Keratinocyte (primary cell): ENCODE data around the gene SUN2. TPM values are rescaled to one million over a fixed set of nuclear protein-coding genes. Genes with fewer than 3 reads are reported as not detected.
"Not testable (repeated sequence)": the region's sequence is repeated elsewhere in the genome, so short reads cannot be mapped to it uniquely, and the experiment has no call there.

Source experiments
- DNase-seq: peaks from one replicate; pipeline ENCODE4 v3.0.0-alpha.2; 2011; ENCODE audit warnings: low read depth, missing footprints, low spot score
- FAIRE-seq: peaks from 2 replicates; lab custom pipeline; 2011; peaks lifted over from hg19 to GRCh38; lab: Jason Lieb, UNC
- H2AFZ ChIP-seq: 2 replicates; pipeline ENCODE4 v1.6.0; 2012; ENCODE audit warnings: low read length, control low read depth, inconsistent platforms; ENCODE audit not compliant: control insufficient read depth
- H3K27ac ChIP-seq: 2 replicates; pipeline ENCODE4 v1.5.1; 2011; ENCODE audit warnings: low read length; ENCODE audit not compliant: control insufficient read depth, insufficient read depth
- H3K27me3 ChIP-seq: 3 replicates; pipeline ENCODE4 v1.6.0; 2011; ENCODE audit warnings: low read length; ENCODE audit not compliant: control insufficient read depth, insufficient read depth; ENCODE audit errors: extremely low read depth
- H3K36me3 ChIP-seq, 2 experiments: 2 replicates in 1 of 2; 3 replicates in 1 of 2; pipeline ENCODE4 v1.5.1; 2011; ENCODE audit warnings: low read length in 2 of 2, mild to moderate bottlenecking in 1 of 2; ENCODE audit not compliant: control insufficient read depth in 2 of 2, insufficient read depth in 2 of 2; ENCODE audit errors: extremely low read depth in 1 of 2
- H3K4me1 ChIP-seq: 3 replicates; pipeline ENCODE4 v1.5.1; 2011; ENCODE audit warnings: low read length; ENCODE audit not compliant: control insufficient read depth, insufficient read depth; ENCODE audit errors: extremely low read depth
- H3K4me2 ChIP-seq: 3 replicates; pipeline ENCODE4 v1.6.0; 2011; ENCODE audit warnings: low read depth, low read length; ENCODE audit not compliant: control insufficient read depth, insufficient read depth; ENCODE audit errors: extremely low read depth
- H3K4me3 ChIP-seq, 3 experiments: fragments of 200-600 bp in 1 of 3; sonication (generic) in 1 of 3; 2 replicates in 2 of 3; 3 replicates in 1 of 3; pipeline ENCODE4 v1.5.1; 2011 to 2016; ENCODE audit warnings: low read length in 3 of 3, mild to moderate bottlenecking in 3 of 3, control low read depth in 2 of 3, inconsistent platforms in 1 of 3, low read depth in 1 of 3, mixed read lengths in 1 of 3, mixed run types in 1 of 3, moderate library complexity in 1 of 3; ENCODE audit not compliant: control insufficient read depth in 2 of 3, insufficient read depth in 2 of 3; ENCODE audit errors: extremely low read depth in 1 of 3
- H3K79me2 ChIP-seq: 2 replicates; pipeline ENCODE4 v1.6.0; 2012; ENCODE audit warnings: low read length; ENCODE audit not compliant: control insufficient read depth, insufficient read depth
- H3K9ac ChIP-seq: 3 replicates; pipeline ENCODE4 v1.6.0; 2011; ENCODE audit warnings: low read length; ENCODE audit not compliant: control insufficient read depth, insufficient read depth; ENCODE audit errors: extremely low read depth
- H3K9me1 ChIP-seq: 3 replicates; pipeline ENCODE4 v1.6.0; 2011; ENCODE audit warnings: low read length; ENCODE audit not compliant: control insufficient read depth, insufficient read depth; ENCODE audit errors: extremely low read depth
- H3K9me3 ChIP-seq: 2 replicates; pipeline ENCODE4 v1.5.1; 2012; ENCODE audit warnings: low read depth, low read length; ENCODE audit not compliant: control insufficient read depth
- H4K20me1 ChIP-seq: 3 replicates; pipeline ENCODE4 v1.6.0; 2011; ENCODE audit warnings: low read length; ENCODE audit not compliant: control insufficient read depth, insufficient read depth; ENCODE audit errors: extremely low read depth
- CTCF ChIP-seq, 3 experiments: IDR thresholded peaks in 1 of 3; conservative IDR thresholded peaks in 1 of 3; optimal IDR thresholded peaks in 1 of 3; 2 replicates in 2 of 3; 3 replicates in 1 of 3; pipeline versions ENCODE3 to v1.5.1; 2011; ENCODE audit warnings: low read length in 3 of 3, mild to moderate bottlenecking in 3 of 3, moderate library complexity in 2 of 3, control low read depth in 1 of 3, inconsistent platforms in 1 of 3; ENCODE audit not compliant: insufficient read depth in 2 of 3; ENCODE audit errors: extremely low read depth in 1 of 3
- EZH2 ChIP-seq: IDR thresholded peaks from one replicate; pipeline ENCODE4 v1.6.1; 2012; ENCODE audit warnings: inconsistent platforms, mild to moderate bottlenecking, low read length, moderate library complexity
- dilution Hi-C: fragments of 300-500 bp; cut with MboI; formaldehyde crosslinking; loops from one replicate; pipeline ENCODE4 v1.7.0; 2020; ENCODE audit warnings: low sequenced_read_pairs; ENCODE audit not compliant: extremely low pct_ligation_motif_present
- polyA minus RNA-seq, 3 experiments: library from RNA; depleted of rRNA, polyadenylated mRNA; stranded (reverse); fragments of >200 nt; gene quantifications; 1 replicate in 1 of 3; 2 replicates in 1 of 3; 3 replicates in 1 of 3; pipeline ENCODE4 v1.2.3, GENCODE V29; 2011
- polyA plus RNA-seq, 5 experiments: library from polyadenylated mRNA; depleted of rRNA in 3 of 5; stranded (reverse) in 3 of 5; stranded (forward) in 1 of 5; unstranded in 1 of 5; fragments of >200 nt; gene quantifications; 1 replicate in 1 of 5; 2 replicates in 3 of 5; 3 replicates in 1 of 5; pipeline versions ENCODE4 v1.2.1 to v1.2.3, GENCODE V29; 2011 to 2012; ENCODE audit warnings: missing spikeins in 2 of 5, low read depth in 1 of 5, low replicate concordance in 1 of 5

The SUN2 gene
- polyA plus RNA-seq (15.9 to 23.2 TPM (median 21.9 TPM) in 3 replicates), polyA minus RNA-seq (34.9 to 94.3 TPM (median 45.6 TPM) in 3 replicates)
- 27.4 TPM for polyA plus RNA-seq (2011; ENCODE audit: low read depth)
- 4.7 and 7.9 TPM in 2 replicates for polyA plus RNA-seq (2011; cell fraction: cytosol; rRNA removed)
- 40.0 and 46.0 TPM in 2 replicates for polyA plus RNA-seq (2011; cell fraction: nucleus; rRNA removed)
- 22.5 and 30.2 TPM in 2 replicates for polyA plus RNA-seq (2012; ENCODE audit: low replicate concordance)
- 35.5 TPM for polyA minus RNA-seq (2011; cell fraction: cytosol; rRNA and poly(A)+ RNA removed)
- 72.8 and 78.4 TPM in 2 replicates for polyA minus RNA-seq (2011; cell fraction: nucleus; rRNA and poly(A)+ RNA removed)

GRCh38 chr22:38755911-38756532 lies at the start of gene SUN2:
Gene SUN2 (minus strand): TSS chr22:38755998. CDS start chr22:38752628, 3,370 bp downstream.
- FAIRE-seq (no peak), DNase-seq (no peak)
- Histone ChIP-seq H3K4me3 (peak within 1 kb of the TSS; percentile 54 to 74 (median 70)), H3K9me1 (no peaks in the 10 kb centered on the region), H3K4me2 (peak within 1 kb of the TSS; percentile 92), H3K9me3 (no peaks in the 10 kb centered on the region), H4K20me1 (no peaks in the 10 kb centered on the region), H3K9ac (peak within 1 kb of the TSS; percentile 35), H3K4me1 (peaks cover 32% of the 10 kb centered on the region), H3K27me3 (no peaks in the 10 kb centered on the region), H2AFZ (peak within 1 kb of the TSS; percentile 81), H3K36me3 (peaks cover 7% of the 10 kb centered on the region in 2 experiments), H3K79me2 (peaks cover 2% of the 10 kb centered on the region), H3K27ac (peak within 1 kb of the TSS; percentile 27)
- TF ChIP-seq EZH2 = no peak
- no peak for TF ChIP-seq CTCF (optimal IDR thresholded peaks at IDR 0.05 in 1 of 3, IDR thresholded peaks at IDR 0.05 in 1 of 3, conservative IDR thresholded peaks at IDR 0.05 in 1 of 3; ENCODE audit: extremely low read depth in 1 of 3, insufficient read depth in 2 of 3, low read length in 3 of 3)
- dilution Hi-C loops = no loop called here

GRCh38 chr22:38805041-38805593 lies 49.3 kb upstream of the SUN2 start:
- dilution Hi-C loops, FAIRE-seq, H3K4me1 ChIP-seq, H2AFZ ChIP-seq, H3K27ac ChIP-seq, H3K9me3 ChIP-seq, H4K20me1 ChIP-seq, DNase-seq, H3K27me3 ChIP-seq, H3K36me3 ChIP-seq, H3K9ac ChIP-seq, H3K4me2 ChIP-seq, H3K9me1 ChIP-seq, H3K4me3 ChIP-seq, H3K79me2 ChIP-seq: not testable (repeated sequence)
